HepG2 (cell line): Measurements from ENCODE around the gene MTRF1. TPM values are rescaled to one million over a fixed set of nuclear protein-coding genes. Genes with fewer than 3 reads are reported as not detected.
A peak's percentile ranks its signal among the peaks of the same experiment; 100 is the strongest.

ENCODE experiments used
- ARID5B ChIP-seq: IDR thresholded peaks from 2 replicates; pipeline ENCODE4 v1.4.0; 2020; ENCODE audit warnings: mild to moderate bottlenecking, missing genetic modification reagents
- CEBPB ChIP-seq: IDR thresholded peaks from 2 replicates; pipeline ENCODE4 v1.6.1; 2011; ENCODE audit warnings: low read depth, low read length, improper control_type of control experiment, borderline replicate concordance
- CEBPG ChIP-seq: IDR thresholded peaks from 2 replicates; pipeline ENCODE4 v1.6.1; 2016
- CENPBD1 ChIP-seq: sonication (generic); formaldehyde crosslinking; IDR thresholded peaks from 2 replicates; pipeline ENCODE4 v1.8.0; 2022; ENCODE audit warnings: missing genetic modification reagents, low read depth, mild to moderate bottlenecking, borderline replicate concordance
- FOXJ3 ChIP-seq: sonication (generic); formaldehyde crosslinking; IDR thresholded peaks from 2 replicates; pipeline ENCODE4 v1.4.0; 2020; ENCODE audit warnings: missing genetic modification reagents, mild to moderate bottlenecking, borderline replicate concordance
- HDAC6 ChIP-seq: fragments of 200-600 bp; sonication (generic); IDR thresholded peaks from 2 replicates; pipeline ENCODE4 v1.7.0; 2017; ENCODE audit warnings: mild to moderate bottlenecking, antibody characterized with exemption, low read length, low read depth
- HOXA7 ChIP-seq: sonication (generic); formaldehyde crosslinking; IDR thresholded peaks from 2 replicates; pipeline ENCODE4 v1.8.1; 2022; ENCODE audit warnings: mild to moderate bottlenecking, missing genetic modification reagents, moderate library complexity
- KAT7 ChIP-seq: IDR thresholded peaks from 2 replicates; pipeline ENCODE4 v1.6.1; 2018; ENCODE audit warnings: borderline replicate concordance, missing compliant biosample characterization
- MED13 ChIP-seq: sonication (generic); formaldehyde crosslinking; IDR thresholded peaks from 2 replicates; pipeline ENCODE4 v1.5.0; 2020; ENCODE audit warnings: missing genetic modification reagents
- REPIN1 ChIP-seq: sonication (generic); formaldehyde crosslinking; IDR thresholded peaks from 2 replicates; pipeline ENCODE4 v1.8.0; 2022; ENCODE audit warnings: missing genetic modification reagents, low read depth, mild to moderate bottlenecking, borderline replicate concordance
- RFX5 ChIP-seq: IDR thresholded peaks from 2 replicates; pipeline ENCODE4 v1.6.1; 2011; ENCODE audit warnings: low read depth, low read length, improper control_type of control experiment
- SAP130 ChIP-seq: IDR thresholded peaks from 2 replicates; pipeline ENCODE4 v1.6.1; 2016; ENCODE audit warnings: low read depth
- SMAD3 ChIP-seq: sonication (generic); formaldehyde crosslinking; IDR thresholded peaks from 2 replicates; pipeline ENCODE4 v1.4.0; 2020; ENCODE audit warnings: missing genetic modification reagents
- THAP9 ChIP-seq: sonication (generic); formaldehyde crosslinking; IDR thresholded peaks from 2 replicates; pipeline ENCODE4; 2020; ENCODE audit warnings: missing genetic modification reagents, mild to moderate bottlenecking, borderline replicate concordance
- TOPORS ChIP-seq: sonication (generic); formaldehyde crosslinking; IDR thresholded peaks from 2 replicates; pipeline ENCODE4 v1.8.0; 2023; ENCODE audit warnings: mild to moderate bottlenecking, missing genetic modification reagents
- YEATS2 ChIP-seq: sonication (generic); formaldehyde crosslinking; IDR thresholded peaks from 2 replicates; pipeline ENCODE4 v1.4.0; 2020; ENCODE audit warnings: missing genetic modification reagents, borderline replicate concordance
- ZFP37 ChIP-seq: sonication (generic); formaldehyde crosslinking; IDR thresholded peaks from 2 replicates; pipeline ENCODE4 v1.4.0; 2020; ENCODE audit warnings: missing genetic modification reagents, borderline replicate concordance
- ZNF335 ChIP-seq: sonication (generic); formaldehyde crosslinking; IDR thresholded peaks from 2 replicates; pipeline ENCODE4 v1.4.0; 2020; ENCODE audit warnings: missing genetic modification reagents
- ZNF713 ChIP-seq: sonication (generic); formaldehyde crosslinking; IDR thresholded peaks from 2 replicates; pipeline ENCODE4 v1.4.0; 2020; ENCODE audit warnings: mild to moderate bottlenecking, missing genetic modification reagents
- polyA plus RNA-seq, 8 experiments: library from polyadenylated mRNA; depleted of rRNA in 3 of 8; stranded (reverse) in 7 of 8; unstranded in 1 of 8; fragments of >200 nt; fragmentation: Illumina TruSeq in 4 of 8; extraction: Trizol in 4 of 8; gene quantifications; 2 replicates each; pipeline versions ENCODE4 v1.2.1 to v1.2.3, GENCODE V29; 2011 to 2016; ENCODE audit warnings: low read depth in 4 of 8, missing spikeins in 1 of 8, mixed read lengths in 1 of 8; ENCODE audit not compliant: insufficient read depth in 1 of 8
- total RNA-seq, 5 experiments: library from RNA; depleted of rRNA; stranded (reverse); fragments of >200 nt; fragmentation: Illumina TruSeq; extraction: Trizol; gene quantifications; 2 replicates each; pipeline ENCODE4 v1.2.3, GENCODE V29; 2016; ENCODE audit warnings: low read depth in 1 of 5
- TF ChIP-seq, protein P1 (sequence below): IDR thresholded peaks from 2 replicates; pipeline ENCODE4 v1.6.1; 2012; ENCODE audit warnings: low read length, improper control_type of control experiment

MTRF1 gene
- total and polyA plus RNA-seq, 2 of the 13 experiments (the other 11 are each of a cell fraction or from before 2014, with no cell fraction given) = 21.6 to 27.2 TPM

GRCh38 chr13:41284512-41285288 lies 21.3 kb upstream of the MTRF1 start (continued):
- TF ChIP-seq KAT7 (CRISPR knock-in tag) (no peak), REPIN1 (CRISPR knock-in tag) (no peak), RFX5 (no peak), TOPORS (CRISPR knock-in tag) (no peak), ZNF335 (CRISPR knock-in tag) (no peak), MED13 (CRISPR knock-in tag) (no peak), CENPBD1 (CRISPR knock-in tag) (no peak), SMAD3 (CRISPR knock-in tag) (no peak), CEBPB (peak; percentile 84), THAP9 (no peak), FOXJ3 (CRISPR knock-in tag) (no peak), SAP130 (CRISPR knock-in tag) (0 out of 2 replicates have a peak, but pooled peaks have one; percentile 15), ZNF713 (CRISPR knock-in tag) (no peak), CEBPG (CRISPR knock-in tag) (0 out of 2 replicates have a peak, but pooled peaks have one; percentile 16), ZFP37 (CRISPR knock-in tag) (no peak), HOXA7 (CRISPR knock-in tag) (no peak), ARID5B (CRISPR knock-in tag) (peak; percentile 50; the same call in 1 of the 2 replicates), HDAC6 (no peak), YEATS2 (CRISPR knock-in tag) (no peak)
- TF ChIP-seq, protein P1, sequence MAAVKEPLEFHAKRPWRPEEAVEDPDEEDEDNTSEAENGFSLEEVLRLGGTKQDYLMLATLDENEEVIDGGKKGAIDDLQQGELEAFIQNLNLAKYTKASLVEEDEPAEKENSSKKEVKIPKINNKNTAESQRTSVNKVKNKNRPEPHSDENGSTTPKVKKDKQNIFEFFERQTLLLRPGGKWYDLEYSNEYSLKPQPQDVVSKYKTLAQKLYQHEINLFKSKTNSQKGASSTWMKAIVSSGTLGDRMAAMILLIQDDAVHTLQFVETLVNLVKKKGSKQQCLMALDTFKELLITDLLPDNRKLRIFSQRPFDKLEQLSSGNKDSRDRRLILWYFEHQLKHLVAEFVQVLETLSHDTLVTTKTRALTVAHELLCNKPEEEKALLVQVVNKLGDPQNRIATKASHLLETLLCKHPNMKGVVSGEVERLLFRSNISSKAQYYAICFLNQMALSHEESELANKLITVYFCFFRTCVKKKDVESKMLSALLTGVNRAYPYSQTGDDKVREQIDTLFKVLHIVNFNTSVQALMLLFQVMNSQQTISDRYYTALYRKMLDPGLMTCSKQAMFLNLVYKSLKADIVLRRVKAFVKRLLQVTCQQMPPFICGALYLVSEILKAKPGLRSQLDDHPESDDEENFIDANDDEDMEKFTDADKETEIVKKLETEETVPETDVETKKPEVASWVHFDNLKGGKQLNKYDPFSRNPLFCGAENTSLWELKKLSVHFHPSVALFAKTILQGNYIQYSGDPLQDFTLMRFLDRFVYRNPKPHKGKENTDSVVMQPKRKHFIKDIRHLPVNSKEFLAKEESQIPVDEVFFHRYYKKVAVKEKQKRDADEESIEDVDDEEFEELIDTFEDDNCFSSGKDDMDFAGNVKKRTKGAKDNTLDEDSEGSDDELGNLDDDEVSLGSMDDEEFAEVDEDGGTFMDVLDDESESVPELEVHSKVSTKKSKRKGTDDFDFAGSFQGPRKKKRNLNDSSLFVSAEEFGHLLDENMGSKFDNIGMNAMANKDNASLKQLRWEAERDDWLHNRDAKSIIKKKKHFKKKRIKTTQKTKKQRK = no peak
